ENCODE measurements around the gene KRT84. TPM values are rescaled to one million over a fixed set of nuclear protein-coding genes. Genes with fewer than 3 reads are reported as not detected.
A peak's percentile ranks its signal among the peaks of the same experiment; 100 is the strongest.

Gene KRT84
- total RNA-seq, 4 donors from 2014 or later = not detected

- H3K4me1 ChIP-seq = no peaks in the 10 kb centered on the region
- peak in 1 of 3 donors; percentile 34 for DNase-seq
- no peaks in the 10 kb centered on the region for H3K9me3 ChIP-seq
- H3K27ac ChIP-seq = no peak overlapping the region
- H3K36me3 ChIP-seq = no peaks in the 10 kb centered on the region
- TF ChIP-seq POLR2A (IDR thresholded peaks at IDR 0.05) (no peak), CTCF (IDR thresholded peaks at IDR 0.05) (no peak)
- H3K27me3 ChIP-seq = no peaks in the 10 kb centered on the region
- no peak overlapping the region for H3K4me3 ChIP-seq
Observed at GRCh38 chr12:52391618-52392002, 6.2 kb upstream of the KRT84 start.

GRCh38 chr12:52390739-52391617, 5.5 kb upstream of the KRT84 start:
- Histone ChIP-seq H3K36me3 (no peaks in the 10 kb centered on the region), H3K9me3 (no peaks in the 10 kb centered on the region), H3K27ac (no peak overlapping the region), H3K4me1 (no peaks in the 10 kb centered on the region), H3K27me3 (no peaks in the 10 kb centered on the region), H3K4me3 (no peak overlapping the region)
- TF ChIP-seq CTCF (IDR thresholded peaks at IDR 0.05) (peak in 3 of 6 experiments; percentile 45 to 53 (median 48)), POLR2A (IDR thresholded peaks at IDR 0.05) (no peak)
- DNase-seq = peak in 1 of 3 donors; percentile 50

- H3K27me3 ChIP-seq = no peaks in the 10 kb centered on the region
- H3K36me3 ChIP-seq = no peaks in the 10 kb centered on the region
- H3K4me3 ChIP-seq = no peak overlapping the region
- TF ChIP-seq POLR2A (IDR thresholded peaks at IDR 0.05) = no peak
- TF ChIP-seq CTCF (IDR thresholded peaks at IDR 0.05) = no peak
- no peak overlapping the region for H3K27ac ChIP-seq
- DNase-seq = peak in 1 of 3 donors; percentile 27
- no peaks in the 10 kb centered on the region for H3K9me3 ChIP-seq
- no peaks in the 10 kb centered on the region for H3K4me1 ChIP-seq
Observed at GRCh38 chr12:52389313-52390207, 4.1 kb upstream of the KRT84 start.

- peak in 1 of 3 donors; percentile 11 for DNase-seq
- H3K27ac ChIP-seq = no peak overlapping the region
Observed at GRCh38 chr12:52387859-52388258, 2.4 kb upstream of the KRT84 start.

More at GRCh38 chr12:52387859-52388258, 2.4 kb upstream of the KRT84 start:
- TF ChIP-seq CTCF (IDR thresholded peaks at IDR 0.05) (no peak), POLR2A (IDR thresholded peaks at IDR 0.05) (no peak)
- Histone ChIP-seq H3K4me1 (no peaks in the 10 kb centered on the region), H3K9me3 (no peaks in the 10 kb centered on the region), H3K36me3 (no peaks in the 10 kb centered on the region), H3K4me3 (no peak overlapping the region), H3K27me3 (no peaks in the 10 kb centered on the region)
